HepG2 (cell line): Measurements from ENCODE around the gene KANSL1. TPM values are rescaled to one million over a fixed set of nuclear protein-coding genes. Genes with fewer than 3 reads are reported as not detected.

ENCODE experiments used
- CHD2 ChIP-seq: IDR thresholded peaks from 2 replicates; pipeline ENCODE4 v1.6.1; 2011; ENCODE audit warnings: low read depth, low read length, improper control_type of control experiment
- CHD4 ChIP-seq: fragments of 200-600 bp; sonication (generic); IDR thresholded peaks from 2 replicates; pipeline ENCODE4 v1.7.0; 2017; ENCODE audit warnings: mild to moderate bottlenecking, low read length, borderline replicate concordance
- GATAD1 ChIP-seq: IDR thresholded peaks from 2 replicates; pipeline ENCODE4 v1.6.1; 2016; ENCODE audit warnings: missing genetic modification reagents, missing compliant biosample characterization
- GZF1 ChIP-seq: sonication (generic); formaldehyde crosslinking; IDR thresholded peaks from 2 replicates; pipeline ENCODE4 v1.5.1; 2020; ENCODE audit warnings: mild to moderate bottlenecking, missing genetic modification reagents
- MIXL1 ChIP-seq: IDR thresholded peaks from 2 replicates; pipeline ENCODE4 v1.6.1; 2016
- NPAS2 ChIP-seq: sonication (generic); formaldehyde crosslinking; IDR thresholded peaks from 2 replicates; pipeline ENCODE4 v1.8.0; 2022; ENCODE audit warnings: mild to moderate bottlenecking, missing genetic modification reagents, borderline replicate concordance
- NR2F2 ChIP-seq: IDR thresholded peaks from 2 replicates; pipeline ENCODE4 v1.6.1; 2012; ENCODE audit warnings: low read depth, inconsistent platforms, borderline replicate concordance
- SCMH1 ChIP-seq: sonication (generic); formaldehyde crosslinking; IDR thresholded peaks from 2 replicates; pipeline ENCODE4 v1.9.0; 2021; ENCODE audit warnings: missing genetic modification reagents, mild to moderate bottlenecking, borderline replicate concordance
- SSRP1 ChIP-seq: IDR thresholded peaks from 2 replicates; pipeline ENCODE4 v1.6.1; 2016; ENCODE audit warnings: control low read depth
- ZFP41 ChIP-seq: sonication (generic); formaldehyde crosslinking; IDR thresholded peaks from 2 replicates; pipeline ENCODE4 v1.4.0; 2020; ENCODE audit warnings: mild to moderate bottlenecking, missing genetic modification reagents, borderline replicate concordance
- ZNF274 ChIP-seq: sonication (generic); formaldehyde crosslinking; IDR thresholded peaks from 2 replicates; pipeline ENCODE4 v1.5.1; 2020; ENCODE audit warnings: mild to moderate bottlenecking, missing genetic modification reagents
- ZNF335 ChIP-seq: sonication (generic); formaldehyde crosslinking; IDR thresholded peaks from 2 replicates; pipeline ENCODE4 v1.4.0; 2020; ENCODE audit warnings: missing genetic modification reagents
- polyA plus RNA-seq, 8 experiments: library from polyadenylated mRNA; depleted of rRNA in 3 of 8; stranded (reverse) in 7 of 8; unstranded in 1 of 8; fragments of >200 nt; fragmentation: Illumina TruSeq in 4 of 8; extraction: Trizol in 4 of 8; gene quantifications; 2 replicates each; pipeline versions ENCODE4 v1.2.1 to v1.2.3, GENCODE V29; 2011 to 2016; ENCODE audit warnings: low read depth in 4 of 8, missing spikeins in 1 of 8, mixed read lengths in 1 of 8; ENCODE audit not compliant: insufficient read depth in 1 of 8
- total RNA-seq, 5 experiments: library from RNA; depleted of rRNA; stranded (reverse); fragments of >200 nt; fragmentation: Illumina TruSeq; extraction: Trizol; gene quantifications; 2 replicates each; pipeline ENCODE4 v1.2.3, GENCODE V29; 2016; ENCODE audit warnings: low read depth in 1 of 5
- TF ChIP-seq, protein P1 (sequence below): sonication (generic); formaldehyde crosslinking; IDR thresholded peaks from 2 replicates; pipeline ENCODE4 v1.5.1; 2020; ENCODE audit warnings: missing genetic modification reagents, mild to moderate bottlenecking, borderline replicate concordance
- TF ChIP-seq, protein P2 (sequence below): sonication (generic); formaldehyde crosslinking; IDR thresholded peaks from 2 replicates; pipeline ENCODE4 v1.5.1; 2020; ENCODE audit warnings: mild to moderate bottlenecking, missing genetic modification reagents, borderline replicate concordance
- TF ChIP-seq, protein P3 (sequence below), 2 experiments: fragments of 450-650 bp in 1 of 2; sonication (generic) in 1 of 2; formaldehyde crosslinking in 1 of 2; IDR thresholded peaks; 2 replicates each; pipeline versions ENCODE4 v1.6.1 to v1.8.0; 2016 to 2022; ENCODE audit warnings: antibody characterized with exemption in 1 of 2, mild to moderate bottlenecking in 1 of 2, missing genetic modification reagents in 1 of 2
- TF ChIP-seq, protein P4 (sequence below): sonication (generic); formaldehyde crosslinking; IDR thresholded peaks from 2 replicates; pipeline ENCODE4 v1.4.0; 2020; ENCODE audit warnings: missing genetic modification reagents, mild to moderate bottlenecking, borderline replicate concordance

Gene KANSL1
- total and polyA plus RNA-seq, 2 of the 13 experiments (the other 11 are each of a cell fraction or from before 2014, with no cell fraction given): 24.0 to 59.6 TPM

DNA sequence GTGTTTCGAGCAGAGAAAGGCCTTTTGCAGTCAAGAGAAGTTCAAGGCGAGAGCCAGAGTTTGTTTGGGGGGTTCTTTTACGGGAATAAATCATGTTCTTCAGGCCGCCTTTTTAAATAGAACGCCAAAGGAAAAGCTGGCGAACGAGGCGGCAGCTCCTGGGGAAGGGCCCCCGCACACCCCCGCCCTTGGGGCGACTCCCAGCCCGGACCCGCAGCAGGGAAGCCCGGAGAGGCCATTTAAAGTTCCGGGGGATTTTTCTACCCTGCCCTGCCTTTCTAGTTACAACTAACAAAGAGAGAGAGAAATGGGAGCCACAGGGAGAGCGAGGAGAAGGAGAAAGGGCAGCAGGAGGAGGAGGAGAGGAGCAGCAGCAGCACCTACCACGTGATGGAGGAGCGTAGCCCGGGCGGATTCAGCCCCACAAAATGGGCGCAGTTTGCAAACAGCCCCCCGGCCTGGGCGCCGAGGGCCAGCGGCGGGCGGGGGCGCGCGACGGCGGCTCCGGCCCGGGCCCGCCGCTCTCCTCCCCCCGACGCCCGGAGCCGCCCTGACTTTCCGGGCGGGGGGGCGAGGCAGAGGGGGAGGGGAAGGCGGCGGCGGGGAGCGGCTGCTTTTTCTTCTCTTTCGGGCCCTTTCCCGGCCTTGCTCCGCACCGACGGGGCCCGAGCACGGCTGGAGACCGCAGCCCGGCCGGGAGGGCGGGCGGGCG is 634 bp downstream of the KANSL1 start (continued):
- TF ChIP-seq, protein P1, sequence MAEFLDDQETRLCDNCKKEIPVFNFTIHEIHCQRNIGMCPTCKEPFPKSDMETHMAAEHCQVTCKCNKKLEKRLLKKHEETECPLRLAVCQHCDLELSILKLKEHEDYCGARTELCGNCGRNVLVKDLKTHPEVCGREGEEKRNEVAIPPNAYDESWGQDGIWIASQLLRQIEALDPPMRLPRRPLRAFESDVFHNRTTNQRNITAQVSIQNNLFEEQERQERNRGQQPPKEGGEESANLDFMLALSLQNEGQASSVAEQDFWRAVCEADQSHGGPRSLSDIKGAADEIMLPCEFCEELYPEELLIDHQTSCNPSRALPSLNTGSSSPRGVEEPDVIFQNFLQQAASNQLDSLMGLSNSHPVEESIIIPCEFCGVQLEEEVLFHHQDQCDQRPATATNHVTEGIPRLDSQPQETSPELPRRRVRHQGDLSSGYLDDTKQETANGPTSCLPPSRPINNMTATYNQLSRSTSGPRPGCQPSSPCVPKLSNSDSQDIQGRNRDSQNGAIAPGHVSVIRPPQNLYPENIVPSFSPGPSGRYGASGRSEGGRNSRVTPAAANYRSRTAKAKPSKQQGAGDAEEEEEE (CRISPR knock-in tag): no peak
- no peak for TF ChIP-seq CHD2
- TF ChIP-seq CHD4: no peak
- TF ChIP-seq NPAS2: no peak
- TF ChIP-seq SCMH1 (CRISPR knock-in tag): no peak
- no peak for TF ChIP-seq ZFP41 (CRISPR knock-in tag)
- TF ChIP-seq SSRP1 (CRISPR knock-in tag): no peak
- no peak for TF ChIP-seq MIXL1 (CRISPR knock-in tag)
- TF ChIP-seq, protein P2, sequence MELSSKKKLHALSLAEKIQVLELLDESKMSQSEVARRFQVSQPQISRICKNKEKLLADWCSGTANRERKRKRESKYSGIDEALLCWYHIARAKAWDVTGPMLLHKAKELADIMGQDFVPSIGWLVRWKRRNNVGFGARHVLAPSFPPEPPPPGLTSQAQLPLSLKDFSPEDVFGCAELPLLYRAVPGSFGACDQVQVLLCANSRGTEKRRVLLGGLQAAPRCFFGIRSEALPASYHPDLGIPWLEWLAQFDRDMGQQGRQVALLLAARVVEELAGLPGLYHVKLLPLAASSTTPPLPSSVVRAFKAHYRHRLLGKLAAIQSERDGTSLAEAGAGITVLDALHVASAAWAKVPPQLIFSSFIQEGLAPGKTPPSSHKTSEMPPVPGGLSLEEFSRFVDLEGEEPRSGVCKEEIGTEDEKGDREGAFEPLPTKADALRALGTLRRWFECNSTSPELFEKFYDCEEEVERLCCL (CRISPR knock-in tag): no peak
- no peak for TF ChIP-seq NR2F2
- TF ChIP-seq, protein P3, sequence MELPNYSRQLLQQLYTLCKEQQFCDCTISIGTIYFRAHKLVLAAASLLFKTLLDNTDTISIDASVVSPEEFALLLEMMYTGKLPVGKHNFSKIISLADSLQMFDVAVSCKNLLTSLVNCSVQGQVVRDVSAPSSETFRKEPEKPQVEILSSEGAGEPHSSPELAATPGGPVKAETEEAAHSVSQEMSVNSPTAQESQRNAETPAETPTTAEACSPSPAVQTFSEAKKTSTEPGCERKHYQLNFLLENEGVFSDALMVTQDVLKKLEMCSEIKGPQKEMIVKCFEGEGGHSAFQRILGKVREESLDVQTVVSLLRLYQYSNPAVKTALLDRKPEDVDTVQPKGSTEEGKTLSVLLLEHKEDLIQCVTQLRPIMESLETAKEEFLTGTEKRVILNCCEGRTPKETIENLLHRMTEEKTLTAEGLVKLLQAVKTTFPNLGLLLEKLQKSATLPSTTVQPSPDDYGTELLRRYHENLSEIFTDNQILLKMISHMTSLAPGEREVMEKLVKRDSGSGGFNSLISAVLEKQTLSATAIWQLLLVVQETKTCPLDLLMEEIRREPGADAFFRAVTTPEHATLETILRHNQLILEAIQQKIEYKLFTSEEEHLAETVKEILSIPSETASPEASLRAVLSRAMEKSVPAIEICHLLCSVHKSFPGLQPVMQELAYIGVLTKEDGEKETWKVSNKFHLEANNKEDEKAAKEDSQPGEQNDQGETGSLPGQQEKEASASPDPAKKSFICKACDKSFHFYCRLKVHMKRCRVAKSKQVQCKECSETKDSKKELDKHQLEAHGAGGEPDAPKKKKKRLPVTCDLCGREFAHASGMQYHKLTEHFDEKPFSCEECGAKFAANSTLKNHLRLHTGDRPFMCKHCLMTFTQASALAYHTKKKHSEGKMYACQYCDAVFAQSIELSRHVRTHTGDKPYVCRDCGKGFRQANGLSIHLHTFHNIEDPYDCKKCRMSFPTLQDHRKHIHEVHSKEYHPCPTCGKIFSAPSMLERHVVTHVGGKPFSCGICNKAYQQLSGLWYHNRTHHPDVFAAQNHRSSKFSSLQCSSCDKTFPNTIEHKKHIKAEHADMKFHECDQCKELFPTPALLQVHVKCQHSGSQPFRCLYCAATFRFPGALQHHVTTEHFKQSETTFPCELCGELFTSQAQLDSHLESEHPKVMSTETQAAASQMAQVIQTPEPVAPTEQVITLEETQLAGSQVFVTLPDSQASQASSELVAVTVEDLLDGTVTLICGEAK (IDR thresholded peaks at IDR 0.05): no peak
- TF ChIP-seq, protein P3 (CRISPR knock-in tag; IDR thresholded peaks at IDR 0.05): no peak
- no peak; the same call in 1 of the 2 replicates for TF ChIP-seq ZNF274 (CRISPR knock-in tag)
- peak; percentile 36; the same call in 1 of the 2 replicates for TF ChIP-seq GATAD1
- 0 out of 2 replicates have a peak, but pooled peaks have one; percentile 63 for TF ChIP-seq ZNF335 (CRISPR knock-in tag)
- TF ChIP-seq, protein P4, sequence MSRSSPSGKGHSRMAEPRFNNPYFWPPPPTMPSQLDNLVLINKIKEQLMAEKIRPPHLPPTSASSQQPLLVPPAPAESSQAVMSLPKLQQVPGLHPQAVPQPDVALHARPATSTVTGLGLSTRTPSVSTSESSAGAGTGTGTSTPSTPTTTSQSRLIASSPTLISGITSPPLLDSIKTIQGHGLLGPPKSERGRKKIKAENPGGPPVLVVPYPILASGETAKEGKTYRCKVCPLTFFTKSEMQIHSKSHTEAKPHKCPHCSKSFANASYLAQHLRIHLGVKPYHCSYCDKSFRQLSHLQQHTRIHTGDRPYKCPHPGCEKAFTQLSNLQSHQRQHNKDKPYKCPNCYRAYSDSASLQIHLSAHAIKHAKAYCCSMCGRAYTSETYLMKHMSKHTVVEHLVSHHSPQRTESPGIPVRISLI (CRISPR knock-in tag): no peak
- TF ChIP-seq GZF1 (CRISPR knock-in tag): no peak
